Transverse colon (tissue), 4 donors: ENCODE data around the gene SEPTIN7. TPM values are rescaled to one million over a fixed set of nuclear protein-coding genes. Genes with fewer than 3 reads are reported as not detected.

Experiments
- DNase-seq: peaks from one replicate; pipeline ENCODE4 v3.0.0-alpha.2; 2019
- H3K27ac ChIP-seq, 4 donors: fragments of 200-600 bp; sonication (generic); 2 replicates each; pipeline ENCODE4 v1.5.1; 2016 to 2018; ENCODE audit warnings: inconsistent platforms in 4 of 4
- H3K27me3 ChIP-seq: fragments of 200-600 bp; sonication (generic); 2 replicates; pipeline ENCODE4 v1.5.1; 2017; ENCODE audit warnings: inconsistent platforms
- H3K36me3 ChIP-seq, 4 donors: fragments of 200-600 bp; sonication (generic); 2 replicates each; pipeline ENCODE4 v1.5.1; 2017 to 2019; ENCODE audit warnings: inconsistent platforms in 4 of 4
- H3K4me1 ChIP-seq, 4 donors: fragments of 200-600 bp; sonication (generic); 2 replicates each; pipeline ENCODE4 v1.5.1; 2017 to 2020; ENCODE audit warnings: inconsistent platforms in 4 of 4
- H3K4me3 ChIP-seq, 4 donors: fragments of 200-600 bp; sonication (generic); 1 replicate in 1 of 4; 2 replicates in 3 of 4; pipeline versions ENCODE4 v1.5.1 to v1.6.1; 2017 to 2019; ENCODE audit warnings: inconsistent platforms in 4 of 4
- H3K9me3 ChIP-seq, 2 donors: fragments of 200-600 bp; sonication (generic); 2 replicates each; pipeline ENCODE4 v1.5.1; 2017 to 2019; ENCODE audit warnings: inconsistent platforms in 2 of 2
- POLR2A ChIP-seq: fragments of 450-650 bp; IDR thresholded peaks from one replicate; pipeline ENCODE4 v1.6.1; 2016; ENCODE audit warnings: antibody characterized with exemption, mild to moderate bottlenecking, moderate library complexity
- in situ Hi-C, 4 donors: fragments of 200-750 bp; cut with MboI; loops; one replicate each; pipeline versions ENCODE4 v1.15.0 to v1.15.1; 2017; ENCODE audit warnings: low sequenced_read_pairs in 3 of 4, low pct_ligation_motif_present in 1 of 4, low pct_unique_long_range_greater_than_20kb in 1 of 4
- intact Hi-C: fragments of 100-400 bp; cut with DNase I; formaldehyde crosslinking; loops from one replicate; pipeline ENCODE4 v1.15.1; 2023; ENCODE audit warnings: low total_unique reads
- total RNA-seq, 4 donors: library from RNA; depleted of rRNA; stranded (reverse); fragments of >200 nt; gene quantifications; one replicate each; pipeline ENCODE4 v1.1.0, GENCODE V29; 2016

SEPTIN7 gene
- total RNA-seq, 4 donors from 2014 or later, result 73.2 to 131 (median 101) TPM

- intact Hi-C loops, result no loop called here
Measured at GRCh38 chr7:35849954-35850353, 49.1 kb downstream of the SEPTIN7 start.

More at GRCh38 chr7:35849954-35850353, 49.1 kb downstream of the SEPTIN7 start:
- H3K4me1 ChIP-seq, result peaks cover 0 to 16% (median 1%) of the 10 kb centered on the region in 4 donors
- H3K27me3 ChIP-seq, result no peaks in the 10 kb centered on the region
- no peak for TF ChIP-seq POLR2A
- DNase-seq, result no peak
- no peaks in the 10 kb centered on the region for H3K9me3 ChIP-seq
- no peak overlapping the region for H3K4me3 ChIP-seq
- H3K36me3 ChIP-seq, result peaks cover 0 to 3% (median under 1%) of the 10 kb centered on the region in 4 donors
- H3K27ac ChIP-seq, result no peak overlapping the region
- in situ Hi-C loops, result no loop called here

Other genes starting within 250 kb of the SEPTIN7 start
- 100 to 1,000 TPM in 1 of 4 donors, 10 to 100 TPM in 3; 17.6 to 118 (median 37.7) TPM for gene HERPUD2, start 105.9 kb upstream of the SEPTIN7 start, total RNA-seq